Nephron (organoid): Measurements from ENCODE around the gene PLB1.

Experiments
- H3K27ac Mint-ChIP-seq, 3 experiments: 2 replicates each; pipeline ENCODE4 v1.8.0; 2020; ENCODE audit warnings: mixed read lengths in 3 of 3, mild to moderate bottlenecking in 2 of 3, moderate library complexity in 1 of 3
- H3K27me3 Mint-ChIP-seq: 2 replicates; pipeline ENCODE4 v1.8.0; 2021; ENCODE audit warnings: low read depth, mild to moderate bottlenecking, moderate library complexity, mixed read lengths
- H3K36me3 Mint-ChIP-seq: 2 replicates; pipeline ENCODE4 v1.8.0; 2020; ENCODE audit warnings: low read depth, mixed read lengths
- H3K4me1 Mint-ChIP-seq: 2 replicates; pipeline ENCODE4 v1.8.0; 2020; ENCODE audit warnings: mixed read lengths
- H3K4me3 Mint-ChIP-seq, 3 experiments: 2 replicates each; pipeline ENCODE4 v1.8.0; 2020; ENCODE audit warnings: mild to moderate bottlenecking in 3 of 3, mixed read lengths in 3 of 3, moderate library complexity in 2 of 3
- H3K9me3 Mint-ChIP-seq: 2 replicates; pipeline ENCODE4 v1.8.0; 2020; ENCODE audit warnings: mixed read lengths
- TF ChIP-seq, protein P1 (sequence below), 3 experiments: fragments of 200-600 bp; sonication (generic); IDR thresholded peaks; one replicate each; pipeline ENCODE4 v1.5.0; 2021; ENCODE audit warnings: antibody characterized with exemption in 3 of 3; ENCODE audit not compliant: unreplicated experiment in 3 of 3

Gene PLB1

DNA sequence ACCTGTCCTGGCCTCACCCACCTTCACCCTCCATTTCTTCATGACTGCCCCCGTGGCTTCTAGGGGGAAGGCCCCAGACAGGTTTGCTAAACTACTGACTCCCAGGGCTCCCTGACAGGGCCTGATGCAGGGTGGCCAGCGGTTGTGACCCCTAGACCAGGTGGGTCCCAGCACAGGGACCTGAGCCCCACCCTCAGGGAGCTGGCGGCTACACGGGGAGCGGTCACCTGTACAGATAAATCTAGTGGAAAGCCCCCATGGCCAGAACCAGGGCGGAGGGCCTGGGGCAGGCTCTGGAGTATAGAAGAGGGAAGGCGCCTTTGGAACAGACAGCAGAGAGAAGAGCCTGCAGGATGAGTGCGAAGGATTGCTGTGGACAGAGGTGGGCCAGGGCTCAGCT lies 42.5 kb upstream of the PLB1 start:
- peaks cover 14% of the 10 kb centered on the region for H3K27me3 Mint-ChIP-seq
- no peaks in the 10 kb centered on the region for H3K9me3 Mint-ChIP-seq
- H3K36me3 Mint-ChIP-seq = no peaks in the 10 kb centered on the region
- TF ChIP-seq, protein P1, sequence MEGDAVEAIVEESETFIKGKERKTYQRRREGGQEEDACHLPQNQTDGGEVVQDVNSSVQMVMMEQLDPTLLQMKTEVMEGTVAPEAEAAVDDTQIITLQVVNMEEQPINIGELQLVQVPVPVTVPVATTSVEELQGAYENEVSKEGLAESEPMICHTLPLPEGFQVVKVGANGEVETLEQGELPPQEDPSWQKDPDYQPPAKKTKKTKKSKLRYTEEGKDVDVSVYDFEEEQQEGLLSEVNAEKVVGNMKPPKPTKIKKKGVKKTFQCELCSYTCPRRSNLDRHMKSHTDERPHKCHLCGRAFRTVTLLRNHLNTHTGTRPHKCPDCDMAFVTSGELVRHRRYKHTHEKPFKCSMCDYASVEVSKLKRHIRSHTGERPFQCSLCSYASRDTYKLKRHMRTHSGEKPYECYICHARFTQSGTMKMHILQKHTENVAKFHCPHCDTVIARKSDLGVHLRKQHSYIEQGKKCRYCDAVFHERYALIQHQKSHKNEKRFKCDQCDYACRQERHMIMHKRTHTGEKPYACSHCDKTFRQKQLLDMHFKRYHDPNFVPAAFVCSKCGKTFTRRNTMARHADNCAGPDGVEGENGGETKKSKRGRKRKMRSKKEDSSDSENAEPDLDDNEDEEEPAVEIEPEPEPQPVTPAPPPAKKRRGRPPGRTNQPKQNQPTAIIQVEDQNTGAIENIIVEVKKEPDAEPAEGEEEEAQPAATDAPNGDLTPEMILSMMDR (IDR thresholded peaks at IDR 0.05; ENCODE audit: unreplicated experiment in 3 of 3) = no peak
- no peaks in the 10 kb centered on the region for H3K4me1 Mint-ChIP-seq
- H3K27ac Mint-ChIP-seq = no peak overlapping the region
- H3K4me3 Mint-ChIP-seq = no peak overlapping the region

DNA sequence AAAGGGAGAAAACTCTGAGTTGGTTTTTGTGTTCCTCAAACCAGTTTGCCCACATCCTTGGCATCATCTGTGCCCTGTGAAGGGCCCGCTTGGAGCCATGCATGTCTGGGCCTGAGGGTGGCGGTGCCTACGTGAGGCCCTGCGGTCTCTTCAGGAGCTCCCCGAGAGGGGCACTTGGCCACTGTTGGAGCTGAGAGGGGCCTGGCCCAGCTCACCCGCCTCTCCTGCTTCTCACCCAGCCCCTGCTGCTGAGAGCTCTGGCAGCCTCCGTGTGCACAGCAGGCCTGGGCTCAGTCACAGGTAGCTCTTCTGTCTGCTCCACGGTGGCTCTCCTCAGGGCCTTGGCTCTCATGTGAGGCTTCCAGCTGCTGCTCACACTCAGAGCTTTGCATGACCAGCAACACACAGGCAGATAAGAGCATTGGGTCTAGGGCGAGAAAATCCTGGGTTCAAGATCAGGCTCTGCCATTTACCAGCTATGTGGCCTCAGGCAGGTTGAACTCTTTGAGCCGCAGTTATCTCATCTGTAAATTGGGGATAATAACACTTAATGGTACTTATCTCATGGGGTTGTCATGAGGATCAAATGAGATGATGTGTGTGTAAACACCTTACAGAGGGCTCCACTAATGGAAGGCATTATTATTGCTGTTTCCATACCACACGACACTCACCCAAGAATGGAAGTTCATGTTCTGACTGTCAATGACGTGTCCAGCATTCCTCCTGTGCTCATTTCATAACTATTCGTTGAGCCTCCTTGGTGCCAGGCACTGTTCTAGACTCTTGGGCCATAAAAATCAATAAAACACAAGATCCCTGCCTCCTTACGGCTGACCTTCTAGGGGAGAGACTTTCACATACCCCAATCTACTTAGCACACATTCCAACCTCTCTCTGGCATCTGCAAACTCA lies 41.6 kb upstream of the PLB1 start:
- Mint-ChIP-seq H3K36me3 (no peaks in the 10 kb centered on the region), H3K27me3 (peaks cover 14% of the 10 kb centered on the region), H3K4me3 (no peak overlapping the region), H3K9me3 (no peaks in the 10 kb centered on the region), H3K27ac (no peak overlapping the region), H3K4me1 (no peaks in the 10 kb centered on the region)
- TF ChIP-seq, protein P1 (IDR thresholded peaks at IDR 0.05; ENCODE audit: unreplicated experiment in 3 of 3) = no peak

DNA sequence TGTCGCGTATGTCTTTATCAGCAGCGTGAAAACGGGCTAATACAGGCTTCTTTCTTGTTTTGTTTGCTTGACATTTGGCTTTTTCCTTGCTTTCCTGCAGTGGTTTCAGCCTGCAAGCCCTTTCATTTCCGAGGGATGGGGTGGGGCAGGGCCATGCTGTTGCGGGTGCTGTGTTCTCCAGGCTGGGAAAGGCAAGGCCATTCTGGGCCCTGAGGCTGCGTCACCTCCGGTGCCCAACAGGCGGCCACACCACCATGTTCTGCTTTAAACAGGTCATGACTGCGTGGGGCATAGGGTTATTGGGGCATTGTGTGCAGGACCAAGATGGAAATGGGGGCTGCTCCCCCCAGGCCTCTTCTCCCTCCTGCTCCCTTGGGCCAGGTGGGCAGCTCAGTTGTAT lies 38.6 kb upstream of the PLB1 start:
- H3K4me3 Mint-ChIP-seq = no peak overlapping the region
- H3K27ac Mint-ChIP-seq = no peak overlapping the region
- H3K27me3 Mint-ChIP-seq = peaks cover 12% of the 10 kb centered on the region
- peaks cover 13% of the 10 kb centered on the region for H3K9me3 Mint-ChIP-seq
- H3K4me1 Mint-ChIP-seq = no peaks in the 10 kb centered on the region
- TF ChIP-seq, protein P1 (IDR thresholded peaks at IDR 0.05; ENCODE audit: unreplicated experiment in 3 of 3) = no peak
- H3K36me3 Mint-ChIP-seq = no peaks in the 10 kb centered on the region

DNA sequence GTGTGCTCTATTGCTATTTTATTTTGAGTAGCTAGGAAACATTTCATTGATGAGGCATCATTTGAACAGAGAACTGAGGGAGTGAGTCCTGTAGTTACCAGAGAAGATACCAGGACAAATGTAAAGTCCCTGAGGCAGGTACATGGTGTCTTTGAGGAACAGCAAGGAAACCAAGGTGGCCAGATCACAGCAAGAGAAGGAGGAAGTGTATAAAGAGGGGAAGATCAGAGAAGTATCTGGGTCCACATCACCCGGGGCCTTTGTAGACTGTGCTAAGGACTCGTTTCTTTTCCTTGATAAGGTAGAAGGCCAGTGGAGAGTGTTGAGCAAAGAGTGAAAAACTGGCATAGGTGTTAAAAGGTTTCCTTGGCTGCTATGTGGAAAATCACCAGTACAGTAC lies 34.8 kb upstream of the PLB1 start:
- H3K27ac Mint-ChIP-seq = no peak overlapping the region
- peaks cover 11% of the 10 kb centered on the region for H3K27me3 Mint-ChIP-seq
- H3K4me1 Mint-ChIP-seq = no peaks in the 10 kb centered on the region
- H3K4me3 Mint-ChIP-seq = no peak overlapping the region
- TF ChIP-seq, protein P1 (IDR thresholded peaks at IDR 0.05; ENCODE audit: unreplicated experiment in 3 of 3) = no peak
- peaks cover 26% of the 10 kb centered on the region for H3K9me3 Mint-ChIP-seq
- no peaks in the 10 kb centered on the region for H3K36me3 Mint-ChIP-seq

DNA sequence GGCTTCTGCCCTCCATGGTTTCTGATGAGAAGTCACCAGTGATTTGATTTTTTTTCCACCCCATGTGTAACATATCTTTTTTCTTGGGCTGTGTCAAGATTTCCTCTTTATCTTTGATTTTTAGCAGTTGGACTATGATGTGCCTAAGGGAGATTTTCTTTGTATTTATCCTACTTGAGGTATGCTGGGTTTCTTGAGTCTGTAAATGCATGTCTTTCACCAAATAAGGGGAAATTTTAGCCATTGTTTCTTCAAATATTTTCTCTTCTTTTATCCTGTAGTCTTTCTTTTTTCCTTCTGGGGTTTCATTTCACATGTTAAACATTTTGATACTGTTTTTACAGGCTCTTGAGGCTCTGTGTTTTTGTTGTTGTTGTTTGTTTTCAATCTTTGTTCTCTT lies 33.7 kb upstream of the PLB1 start:
- Mint-ChIP-seq H3K4me3 (no peak overlapping the region), H3K4me1 (no peaks in the 10 kb centered on the region), H3K9me3 (peaks cover 26% of the 10 kb centered on the region), H3K27me3 (peaks cover 4% of the 10 kb centered on the region), H3K36me3 (no peaks in the 10 kb centered on the region), H3K27ac (no peak overlapping the region)
- TF ChIP-seq, protein P1 (IDR thresholded peaks at IDR 0.05; ENCODE audit: unreplicated experiment in 3 of 3) = no peak
